ENCODE data around the gene POLR1A. TPM values are rescaled to one million over a fixed set of nuclear protein-coding genes. Genes with fewer than 3 reads are reported as not detected.

Gene POLR1A
- total RNA-seq, 4 donors from 2014 or later: 17.5 to 56.3 (median 24.6) TPM

DNA sequence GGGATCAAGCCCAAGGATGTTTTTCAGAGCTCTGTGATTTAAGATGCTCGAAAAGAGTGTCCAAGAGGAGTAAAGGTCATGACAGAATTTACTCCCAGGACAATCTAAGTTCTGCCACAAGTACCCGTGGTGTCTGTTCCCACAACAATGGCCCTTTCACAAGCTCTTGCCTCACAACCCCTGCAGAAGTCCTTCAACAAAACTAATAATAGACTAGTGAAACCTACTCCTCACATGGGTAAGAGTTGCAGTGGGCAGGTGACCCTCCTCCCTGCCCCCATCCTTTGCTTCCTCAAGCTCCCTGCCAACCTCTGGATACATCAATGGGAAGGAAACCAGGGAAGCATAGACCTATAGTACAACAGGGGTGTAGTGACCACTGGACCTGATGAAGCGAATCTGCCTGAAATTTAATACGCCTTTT, 35.3 kb upstream of the POLR1A start:
- no peak for DNase-seq (ENCODE audit: low spot score)
- ATAC-seq (ENCODE audit: low FRiP score): no peak

GRCh38 chr2:86139981-86140380, 34.3 kb upstream of the POLR1A start:
- DNase-seq (ENCODE audit: low spot score): no peak

More for the DNA sequence above, 35.3 kb upstream of the POLR1A start:
- TF ChIP-seq CTCF (IDR thresholded peaks at IDR 0.05): no peak

GRCh38 chr2:86138736-86139625, 33.3 kb upstream of the POLR1A start:
- TF ChIP-seq CTCF (IDR thresholded peaks at IDR 0.05): no peak
- ATAC-seq (ENCODE audit: low FRiP score) (no peak), DNase-seq (ENCODE audit: low spot score) (no peak)

More at GRCh38 chr2:86139981-86140380, 34.3 kb upstream of the POLR1A start:
- ATAC-seq (ENCODE audit: low FRiP score): no peak
- no peak for TF ChIP-seq CTCF (IDR thresholded peaks at IDR 0.05)

DNA sequence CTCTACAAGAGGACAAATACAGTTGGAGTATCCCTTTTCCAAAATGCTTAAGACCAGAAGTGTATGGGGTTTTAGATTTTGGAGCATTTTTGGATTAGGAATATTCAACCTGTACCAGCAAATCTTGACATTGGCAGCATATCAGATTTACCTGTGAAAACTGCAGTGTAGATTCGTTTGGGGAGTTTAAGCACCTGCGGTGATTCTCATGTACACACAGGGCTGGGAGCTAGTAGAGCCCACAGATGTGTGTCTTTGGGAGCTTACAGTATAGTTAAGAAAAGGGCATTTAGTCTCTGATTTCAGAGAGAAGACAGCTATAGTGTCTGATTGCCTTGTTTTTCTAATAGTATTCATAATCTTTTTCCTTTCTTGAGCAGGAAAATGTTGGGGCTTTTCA, 30.5 kb upstream of the POLR1A start:
- no peak for DNase-seq (ENCODE audit: low spot score)
- TF ChIP-seq CTCF (IDR thresholded peaks at IDR 0.05): no peak
- no peak for ATAC-seq (ENCODE audit: low FRiP score)

DNA sequence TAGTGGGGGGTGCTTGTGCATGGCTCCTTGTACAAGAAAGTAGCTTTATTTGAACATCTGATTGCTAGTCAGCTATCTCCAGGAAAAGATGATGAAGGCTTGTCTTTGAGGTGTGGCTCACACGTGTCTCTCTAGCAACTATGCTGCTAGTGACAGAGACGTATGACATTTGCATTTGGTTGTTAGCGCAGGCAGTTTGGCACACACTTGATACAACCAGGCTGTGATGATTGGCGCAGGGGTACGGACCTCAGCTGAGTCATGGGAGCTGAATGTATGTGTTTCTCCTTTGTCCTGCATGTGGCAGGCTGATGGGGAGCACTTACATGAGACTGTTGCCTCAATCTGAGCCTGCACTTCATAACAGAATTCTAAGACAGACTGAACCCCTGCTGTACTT, 30.0 kb upstream of the POLR1A start:
- TF ChIP-seq CTCF (IDR thresholded peaks at IDR 0.05): no peak
- no peak for ATAC-seq (ENCODE audit: low FRiP score)
- DNase-seq (ENCODE audit: low spot score): no peak

GRCh38 chr2:86134709-86135108, 29.0 kb upstream of the POLR1A start:
- DNase-seq (ENCODE audit: low spot score) (no peak), ATAC-seq (ENCODE audit: low FRiP score) (no peak)
- TF ChIP-seq CTCF (IDR thresholded peaks at IDR 0.05): no peak

DNA sequence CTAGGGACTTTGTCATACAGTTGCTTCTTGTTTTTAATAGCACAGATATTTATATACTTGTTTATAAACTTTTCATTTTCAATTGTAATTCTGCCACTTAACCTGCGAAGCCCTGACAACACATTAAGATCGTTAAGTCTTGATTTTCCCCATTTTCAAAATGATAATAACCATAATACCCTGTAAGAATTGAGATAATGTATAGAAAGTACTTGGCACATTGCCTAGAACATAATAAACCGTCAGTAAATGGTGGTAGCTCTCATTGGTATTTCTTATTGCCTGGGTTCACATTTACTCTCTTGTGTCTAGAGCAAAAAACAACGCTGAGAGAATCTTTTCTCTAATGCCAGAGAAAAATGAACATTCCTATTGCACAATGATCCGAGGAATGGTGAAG, 19.0 kb upstream of the POLR1A start:
- ATAC-seq (ENCODE audit: low FRiP score) (no peak), DNase-seq (ENCODE audit: low spot score) (no peak)
- no peak for TF ChIP-seq CTCF (IDR thresholded peaks at IDR 0.05)

Measured in omental fat pad (tissue), 4 donors.